Stimulated activated CD4-positive, alpha-beta T cell treated with anti-CD3 and anti-CD28 coated beads, Interleukin-4, amount 100 ng/mL, for 48 hours (primary cell): ENCODE results near the gene MEAK7.

Experiments
- DNase-seq, 2 donors: peaks; one replicate each; pipeline ENCODE4 v3.0.0-alpha.2; 2020; ENCODE audit warnings: low read depth in 2 of 2

The MEAK7 gene

DNA sequence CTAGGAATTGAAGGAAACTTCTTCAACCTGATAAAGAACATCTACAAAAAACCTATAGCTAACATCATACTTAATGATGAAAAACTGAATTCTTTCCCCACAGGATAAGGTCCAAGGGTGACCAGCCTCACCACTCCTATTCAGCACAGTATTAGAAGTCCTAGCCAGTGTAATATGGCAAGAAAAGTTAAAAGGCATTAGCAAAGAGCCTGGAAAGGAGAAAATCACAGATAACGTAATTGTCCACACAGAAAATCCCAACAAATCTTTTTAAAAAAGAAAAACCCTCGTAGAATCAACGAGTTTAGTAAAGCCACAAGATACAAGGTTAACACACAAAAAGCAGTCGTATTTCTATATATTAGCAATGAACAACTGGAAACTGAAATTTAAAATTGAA, 37.8 kb downstream of the MEAK7 start:
- DNase-seq, result no peak

DNA sequence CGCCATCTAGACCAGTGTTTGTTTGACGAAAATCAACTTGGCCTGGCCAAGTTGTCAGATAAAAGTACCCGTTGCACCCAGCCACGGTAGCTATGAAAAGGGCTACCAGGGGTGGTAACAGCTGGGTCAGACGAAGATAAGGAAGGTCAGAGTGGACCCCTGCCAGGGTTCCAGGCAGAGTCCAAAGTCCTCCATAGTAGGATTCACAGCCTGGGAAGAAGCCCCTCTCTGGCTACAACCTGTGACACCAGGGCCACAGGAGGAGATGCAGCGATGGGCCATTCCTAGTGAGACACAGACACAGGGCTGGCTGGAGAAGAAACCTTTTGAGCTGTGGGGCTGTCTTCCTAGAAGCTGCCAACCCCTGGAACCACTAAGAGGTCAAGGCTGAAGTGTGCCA, 39.3 kb downstream of the MEAK7 start:
- no peak for DNase-seq

DNA sequence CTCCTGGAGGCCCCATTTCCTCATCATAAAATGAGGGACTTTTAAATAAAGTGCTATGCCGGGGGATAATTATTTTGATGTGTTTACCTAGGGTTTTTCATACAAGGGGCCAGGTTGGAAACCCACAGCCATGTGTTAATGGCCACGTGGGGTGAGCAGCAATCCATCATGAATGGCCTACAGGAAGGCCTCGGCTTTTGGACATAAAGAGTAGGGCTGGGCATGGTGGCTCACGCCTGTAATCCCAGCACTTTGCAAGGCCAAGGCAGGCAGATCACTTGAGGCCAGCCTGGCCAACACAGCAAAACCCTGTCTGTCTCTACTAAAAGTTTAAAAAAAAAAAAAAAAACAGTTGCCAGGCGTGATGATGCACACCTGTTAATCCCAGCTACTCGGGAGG, 40.3 kb downstream of the MEAK7 start:
- no peak for DNase-seq

DNA sequence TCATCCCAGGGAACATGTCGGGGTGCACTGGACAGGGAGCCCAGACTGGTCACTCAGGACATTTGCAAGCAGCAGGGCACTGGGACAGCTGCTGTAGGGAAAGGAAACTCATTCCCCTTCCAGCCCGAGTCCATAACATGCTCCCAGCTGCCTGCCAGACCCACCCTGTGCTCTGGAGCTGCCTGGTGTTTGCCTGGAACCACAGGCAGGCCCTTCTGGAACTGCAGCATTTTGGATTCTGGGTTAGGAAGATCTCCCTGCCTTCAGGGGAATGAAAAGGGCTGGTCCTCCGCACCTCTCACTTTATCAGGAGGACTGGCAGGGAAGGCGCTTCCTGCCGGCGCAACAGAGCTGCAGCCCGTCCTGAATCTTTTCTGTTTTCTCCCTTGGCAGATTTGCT, 41.2 kb downstream of the MEAK7 start:
- no peak for DNase-seq

DNA sequence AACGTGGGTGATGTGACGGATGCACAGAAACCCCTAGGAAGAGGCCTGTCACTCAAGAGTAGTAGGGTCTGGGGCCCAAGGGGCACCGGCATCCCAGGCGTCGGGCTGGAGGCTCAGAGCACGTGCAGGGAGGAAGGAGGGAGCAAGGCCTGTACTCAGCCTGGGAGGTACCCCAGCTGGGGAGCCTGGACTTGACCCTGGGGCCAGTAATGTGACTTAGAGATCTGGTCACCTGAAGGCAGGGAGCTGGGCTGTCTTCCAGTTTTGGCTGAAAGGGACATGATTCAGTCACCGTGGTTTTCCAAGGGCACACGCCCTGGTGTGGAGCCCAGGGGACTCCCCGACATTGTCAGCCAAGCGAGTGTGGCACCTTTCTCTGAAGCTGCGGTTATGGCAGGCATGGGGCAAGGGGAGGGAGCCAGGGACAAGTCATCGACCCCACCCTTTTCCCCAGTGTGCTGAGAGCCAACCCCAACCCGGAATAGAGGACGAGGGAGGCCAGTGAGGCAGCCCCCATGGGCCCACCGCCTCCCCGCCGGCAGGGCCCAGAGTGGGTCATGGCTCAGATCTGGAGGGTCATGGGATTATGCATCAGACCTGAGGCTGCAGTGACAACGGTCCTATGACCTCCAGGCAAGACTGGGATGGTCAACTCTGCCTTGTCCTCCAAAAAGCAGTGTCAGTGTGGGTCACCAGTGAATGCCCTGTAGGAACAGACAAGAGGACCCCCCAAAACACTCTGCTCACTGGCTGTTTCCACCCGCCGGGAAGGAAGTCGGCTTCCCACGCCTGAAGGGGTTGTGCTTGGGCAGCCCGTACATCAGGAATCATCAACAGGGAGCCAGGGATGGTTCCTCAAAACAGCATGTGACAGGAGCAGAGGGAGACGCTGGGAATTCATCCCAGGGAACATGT, 41.9 kb downstream of the MEAK7 start:
- no peak for DNase-seq

- DNase-seq, result no peak
These were observed 42.8 kb downstream of the MEAK7 start for GRCh38 chr16:84461413-84462295.

DNA sequence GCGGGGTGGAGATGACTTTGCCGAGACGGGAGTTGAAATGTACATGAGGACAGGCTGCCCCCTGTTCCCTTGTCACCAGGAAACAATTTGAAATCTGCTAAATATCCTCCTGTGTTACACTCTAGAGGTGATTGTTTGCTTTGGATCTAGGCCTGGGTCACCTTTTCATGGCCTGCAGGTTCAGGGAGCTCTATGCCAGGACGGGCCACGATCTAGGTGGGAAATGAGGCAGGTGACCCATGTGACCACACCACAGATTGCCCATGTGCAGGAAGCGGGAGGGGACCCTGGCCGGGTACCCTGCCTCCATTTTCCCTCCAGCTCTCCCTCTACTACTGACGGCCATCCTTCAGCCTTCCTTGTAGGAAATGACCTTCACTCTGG, 43.4 kb downstream of the MEAK7 start:
- no peak for DNase-seq

DNA sequence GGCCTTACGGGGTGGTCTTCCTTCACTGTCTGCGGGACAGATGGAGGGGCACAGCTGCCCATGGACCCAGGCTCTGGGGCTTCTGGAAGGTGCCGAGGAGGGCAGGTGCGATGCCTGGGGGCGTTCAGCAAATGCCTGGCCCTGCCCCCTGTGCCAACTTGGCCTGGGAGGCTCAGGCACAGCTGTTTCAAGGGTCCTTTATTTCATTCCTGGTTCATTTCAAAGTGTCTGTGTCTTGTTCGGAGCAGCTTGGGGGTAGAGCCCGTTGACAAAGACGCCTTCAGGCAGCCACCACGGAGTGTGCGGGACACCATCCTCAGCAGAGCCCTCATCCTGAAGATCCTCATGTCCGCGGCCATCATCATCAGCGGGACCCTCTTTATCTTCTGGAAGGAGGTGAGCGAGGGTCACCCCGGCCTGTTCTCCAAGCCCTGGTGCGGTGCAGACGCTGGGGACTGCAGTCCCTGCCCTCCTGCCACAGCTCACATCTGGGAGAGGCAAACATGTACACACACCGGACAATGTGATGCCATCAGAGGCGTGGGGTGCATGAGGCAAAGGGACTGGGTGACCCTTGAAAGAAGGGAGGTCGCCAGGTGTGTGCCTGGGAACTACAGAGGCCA, 43.9 kb downstream of the MEAK7 start:
- DNase-seq, result no peak

GRCh38 chr16:84459941-84460405, 44.5 kb downstream of the MEAK7 start:
- no peak for DNase-seq

GRCh38 chr16:84459533-84459894, 44.9 kb downstream of the MEAK7 start:
- no peak for DNase-seq

GRCh38 chr16:84458606-84459532, 45.6 kb downstream of the MEAK7 start:
- no peak for DNase-seq

- no peak for DNase-seq
These were observed 49.4 kb downstream of the MEAK7 start for GRCh38 chr16:84455031-84455430.
